ENCODE results near the gene TCF12.

TCF12 gene

DNA sequence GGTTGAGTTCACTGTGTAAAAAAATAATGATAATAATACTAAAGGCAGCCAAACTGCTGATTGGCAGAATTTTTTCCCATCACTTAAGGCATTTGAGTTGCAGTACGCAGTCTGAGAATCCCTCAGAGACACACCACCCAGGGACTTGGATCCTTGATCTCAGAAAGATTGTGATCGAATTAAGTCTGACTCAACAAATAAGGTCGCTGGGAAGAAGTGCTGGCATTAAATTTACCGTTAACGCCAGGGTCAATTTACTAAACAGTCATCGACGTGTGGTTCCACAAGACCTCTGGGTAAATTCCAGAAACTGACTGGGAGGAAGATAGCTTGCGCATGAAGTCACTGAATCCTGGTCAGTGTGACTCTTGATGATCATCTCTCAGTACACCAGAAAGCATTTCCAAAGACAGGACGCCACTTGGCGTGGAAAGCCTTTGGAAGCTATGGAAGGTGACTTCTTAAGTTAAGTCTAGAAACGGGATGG is 409.6 kb downstream of the TCF12 start:
- DNase-seq: no peak

DNA sequence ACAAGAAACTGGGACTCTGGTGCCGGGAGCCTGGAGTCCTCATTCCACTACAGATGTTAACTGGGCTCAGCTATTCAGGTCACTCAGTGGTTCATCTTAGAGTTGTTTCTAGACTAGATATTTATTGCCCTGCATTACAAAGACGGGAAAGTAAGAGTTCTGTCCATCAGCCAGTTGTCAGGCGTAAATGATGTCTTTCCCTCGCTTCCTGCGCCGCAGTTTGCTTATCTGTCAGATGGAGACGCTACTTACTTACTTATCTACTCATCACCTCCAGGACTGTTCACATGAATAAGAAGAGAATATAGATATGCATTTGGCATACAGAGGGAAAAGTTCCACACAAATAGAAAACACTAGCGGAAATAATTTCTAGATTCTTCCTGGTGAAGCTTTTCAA is 410.0 kb downstream of the TCF12 start:
- DNase-seq: no peak

DNA sequence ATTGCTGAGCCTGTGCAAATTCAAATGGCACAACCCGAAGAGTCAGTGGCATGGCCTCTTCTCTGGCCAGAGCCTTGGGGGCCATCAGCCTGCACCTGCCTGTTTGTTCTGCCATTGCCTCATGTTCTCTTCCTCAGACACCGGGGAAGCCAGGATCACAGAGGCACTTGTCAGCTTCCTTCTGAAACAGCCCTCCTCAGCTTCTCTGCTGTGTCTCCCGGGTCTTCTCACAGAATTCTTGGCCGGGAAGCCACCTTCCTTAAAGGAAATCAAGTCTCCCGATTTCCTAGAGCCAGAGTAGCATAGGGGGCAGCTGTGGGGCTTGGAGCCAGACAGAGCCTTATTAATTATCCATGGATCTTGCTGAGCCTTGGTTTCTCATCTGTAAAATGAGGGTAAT is 410.5 kb downstream of the TCF12 start:
- no peak for DNase-seq

DNA sequence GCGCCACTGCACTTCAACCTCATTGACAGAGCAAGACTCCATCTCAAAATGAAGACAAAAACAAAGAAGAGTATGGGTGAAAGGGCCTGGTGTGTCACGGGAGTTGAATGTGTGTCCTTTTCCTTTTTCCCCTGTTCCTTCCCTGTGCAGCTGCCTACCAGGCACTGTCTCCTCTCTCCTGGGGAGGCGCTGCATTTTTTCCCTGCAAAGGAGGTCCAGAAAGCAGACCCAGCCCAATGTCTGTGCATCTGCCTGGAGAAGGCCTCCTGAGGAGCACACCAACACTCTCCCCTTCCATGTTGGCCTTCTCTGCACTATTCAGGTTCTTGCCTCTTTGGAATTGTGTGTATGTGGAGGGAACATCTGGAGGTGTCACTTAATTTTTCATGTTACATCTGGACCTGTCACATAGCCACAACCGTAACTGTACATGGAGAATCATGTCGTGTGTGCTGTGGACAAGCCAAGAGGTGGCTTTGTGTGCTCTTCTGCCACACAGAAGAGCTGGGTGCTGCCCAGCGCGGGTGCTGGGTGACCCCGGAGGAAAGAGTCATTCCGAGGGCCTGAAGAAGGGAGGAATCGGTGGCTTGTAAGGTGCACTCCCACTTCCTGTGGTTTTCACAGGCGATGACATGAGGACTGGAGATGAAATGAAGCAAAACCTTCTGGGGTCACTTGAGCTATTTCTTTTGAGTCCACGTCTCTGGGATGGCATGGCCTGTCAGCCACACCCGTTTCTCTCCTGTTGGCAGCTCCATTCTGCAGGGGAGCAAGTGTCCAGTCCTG is 411.3 kb downstream of the TCF12 start:
- DNase-seq: no peak

DNA sequence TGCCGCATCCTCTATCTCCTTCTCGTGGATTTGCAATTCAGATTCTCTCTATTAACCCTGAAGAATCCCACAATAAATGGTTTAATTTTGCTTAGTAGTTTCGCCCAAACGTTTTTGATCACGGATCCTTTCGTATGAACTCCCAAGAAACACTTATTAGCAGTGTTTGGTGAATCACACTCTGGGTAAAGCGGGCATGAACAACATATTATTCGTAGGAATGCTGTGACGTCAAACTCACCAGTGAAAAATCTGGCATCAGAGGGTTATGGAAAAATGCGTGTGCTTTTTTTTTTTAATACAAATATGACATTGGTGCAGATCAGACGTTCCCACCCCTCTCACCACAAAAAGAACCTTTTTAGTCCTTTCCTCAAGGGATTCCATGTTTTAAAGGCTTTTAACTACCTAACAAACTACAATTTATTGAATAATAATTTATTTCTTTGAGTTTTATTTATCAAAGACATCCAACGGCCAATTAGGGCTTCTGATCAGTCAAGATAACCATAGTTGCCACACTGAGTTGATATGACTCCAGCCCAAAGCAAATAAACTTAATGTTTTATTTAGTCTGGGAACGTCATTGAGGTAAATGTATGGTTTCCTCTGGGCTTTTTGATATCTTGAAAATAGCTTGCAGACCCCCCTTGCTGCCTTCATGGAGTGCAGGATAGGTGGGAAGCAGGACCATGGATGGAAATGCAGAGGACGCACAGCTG is 412.3 kb downstream of the TCF12 start:
- no peak for DNase-seq

DNA sequence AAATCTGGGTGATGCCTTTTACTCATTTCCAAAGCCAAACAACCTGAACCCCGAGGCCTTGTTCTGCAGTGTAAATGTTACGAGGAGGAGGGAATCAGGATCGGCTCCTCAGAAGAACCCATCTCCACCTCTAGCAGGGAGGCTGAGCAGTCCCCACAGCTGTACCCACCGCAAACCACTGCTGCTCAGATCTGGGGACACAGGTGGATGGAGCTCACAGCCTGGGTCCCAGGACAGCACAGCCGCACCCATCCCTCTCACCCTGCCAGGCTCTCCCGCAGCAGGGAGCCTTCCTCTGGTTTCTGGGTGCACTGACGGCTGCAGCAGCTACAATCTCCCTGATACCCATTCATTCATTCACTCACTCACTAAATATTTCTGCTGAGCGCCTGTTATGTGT is 413.9 kb downstream of the TCF12 start:
- DNase-seq: no peak

DNA sequence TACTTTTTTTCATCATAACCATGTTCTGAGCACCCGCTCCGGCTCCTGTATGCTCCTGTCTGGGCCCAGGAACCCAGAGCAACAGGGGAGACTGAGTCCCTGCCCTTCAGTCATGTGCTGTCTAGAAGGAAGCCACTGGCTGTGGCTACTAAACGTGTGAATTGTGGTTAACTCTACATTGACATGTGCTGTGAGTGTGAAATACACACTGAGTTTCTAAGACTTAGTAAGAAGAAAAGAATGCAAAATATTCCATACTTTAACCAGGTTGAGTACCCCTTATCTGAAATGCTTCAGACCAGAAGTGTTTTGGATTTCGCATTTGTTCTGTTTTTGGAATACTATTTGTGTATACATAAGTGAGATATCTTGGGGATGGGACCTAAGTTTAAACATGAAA is 415.0 kb downstream of the TCF12 start:
- no peak for DNase-seq

DNA sequence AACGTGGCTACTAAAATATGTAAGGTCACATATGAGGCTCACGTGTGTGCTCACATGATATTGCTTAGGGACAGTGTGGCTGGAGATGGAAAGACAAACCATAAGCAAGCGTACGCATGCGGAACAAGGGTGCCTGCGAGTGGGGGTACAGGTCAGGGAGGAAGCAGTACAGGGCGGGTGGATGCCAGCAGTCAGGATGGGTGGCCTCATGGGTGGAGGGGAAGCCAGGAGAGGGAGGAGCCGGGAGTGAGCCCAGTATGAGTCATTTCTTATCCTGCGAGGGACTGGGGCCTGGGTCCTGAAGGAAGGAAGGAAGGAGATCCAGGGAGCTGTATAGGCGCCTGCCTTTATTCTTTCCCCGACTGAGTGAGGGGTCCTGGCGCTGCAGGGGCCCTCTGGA is 415.8 kb downstream of the TCF12 start:
- DNase-seq: no peak

DNA sequence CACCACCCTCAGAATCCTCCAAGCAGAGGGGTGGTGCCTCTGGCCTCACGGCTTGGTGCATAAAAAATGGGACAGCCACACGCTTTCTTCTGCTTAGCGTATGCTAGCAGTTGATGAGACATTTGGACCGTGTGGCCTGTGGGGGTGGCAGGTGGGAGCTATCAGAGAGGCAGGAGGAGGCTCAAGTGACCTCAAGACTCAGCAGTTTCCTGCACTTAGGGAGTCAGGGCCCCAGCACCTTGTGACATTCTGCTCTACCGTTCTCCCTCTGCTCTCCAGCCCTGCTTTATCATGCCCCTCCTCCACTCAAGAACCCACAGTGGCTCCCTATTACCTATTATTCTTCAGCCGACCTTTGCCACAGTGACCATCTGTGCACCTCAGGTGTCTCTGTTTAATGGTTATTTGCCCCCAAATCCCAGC is 416.9 kb downstream of the TCF12 start:
- DNase-seq: no peak

DNA sequence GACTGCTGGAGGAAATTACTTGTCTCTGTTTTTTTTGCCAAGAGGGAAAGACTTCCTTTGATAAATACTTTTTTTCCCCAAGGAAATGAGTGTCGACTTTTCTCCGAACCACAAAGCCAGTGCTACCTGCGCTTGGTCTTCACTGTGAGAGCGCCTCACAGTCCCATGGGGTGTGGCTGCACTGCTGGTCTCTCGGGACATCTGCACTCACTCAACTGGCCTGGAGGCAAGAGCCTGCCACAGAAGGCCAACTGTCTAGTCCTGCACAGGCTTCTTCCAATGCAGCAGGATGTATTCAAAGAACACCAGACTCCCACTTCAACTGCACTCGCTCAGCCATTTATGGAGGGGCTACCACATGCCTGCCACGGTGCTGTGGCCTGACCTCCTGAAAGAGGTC is 417.3 kb downstream of the TCF12 start:
- DNase-seq: no peak

DNA sequence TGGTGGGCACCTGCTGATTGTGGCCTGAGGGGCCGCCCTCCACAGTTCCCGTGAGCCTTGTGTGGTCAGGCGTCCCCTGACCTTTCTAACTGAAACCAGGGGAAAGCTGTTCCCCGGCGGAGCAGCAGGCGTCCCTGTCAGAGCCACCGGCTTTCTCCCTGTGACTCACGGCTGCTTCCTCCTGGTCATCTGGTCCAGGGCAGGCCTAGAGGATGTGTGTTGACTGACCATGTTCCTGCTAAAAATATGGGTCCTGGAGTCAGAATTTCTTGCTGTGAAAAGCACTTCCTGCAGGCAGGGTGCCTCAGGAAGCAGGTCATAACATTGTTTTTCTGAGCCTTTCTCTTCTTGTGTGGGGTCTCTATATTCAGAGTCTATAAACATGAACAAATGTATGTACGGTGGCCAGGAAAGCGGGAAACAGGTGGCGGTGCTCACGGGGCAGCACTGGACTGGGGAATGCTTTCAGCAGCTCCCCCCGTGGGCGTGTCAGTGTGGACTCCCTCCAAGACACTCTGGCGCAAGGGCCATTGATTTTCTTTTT is 419.5 kb downstream of the TCF12 start:
- no peak for DNase-seq

DNA sequence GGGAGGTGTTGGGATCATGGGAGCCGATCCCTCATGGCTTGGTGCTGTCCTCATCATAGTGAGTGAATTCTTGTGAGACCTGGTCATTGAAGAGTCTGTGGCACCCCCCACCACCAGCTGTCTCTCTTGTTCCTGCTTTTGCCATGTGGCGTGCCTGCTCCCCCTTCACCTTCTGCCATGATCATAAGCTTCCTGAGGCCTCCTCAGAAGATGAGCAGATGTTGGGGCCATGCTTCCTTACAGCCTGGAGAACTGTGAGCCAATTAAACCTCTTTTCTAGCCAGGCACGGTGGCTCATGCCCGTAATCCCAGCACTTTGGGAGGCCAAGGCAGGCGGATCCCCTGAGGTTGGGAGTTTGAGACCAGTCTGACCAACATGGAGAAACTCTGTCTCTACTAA is 420.9 kb downstream of the TCF12 start:
- DNase-seq: no peak
